ENCODE results near the gene RPL37A.

Gene RPL37A

GRCh38 chr2:216538538-216538937, 39.9 kb downstream of the RPL37A start:
- FAIRE-seq (no peak), DNase-seq (ENCODE audit: insufficient read length, low spot score) (no peak)
- no peak for TF ChIP-seq CTCF (IDR thresholded peaks at IDR 0.05; ENCODE audit: insufficient read depth, missing control alignments)

- FAIRE-seq, result no peak
- no peak for TF ChIP-seq CTCF (IDR thresholded peaks at IDR 0.05; ENCODE audit: insufficient read depth, missing control alignments)
- DNase-seq (ENCODE audit: insufficient read length, low spot score), result no peak
Measured at GRCh38 chr2:216539120-216539519, 40.5 kb downstream of the RPL37A start.

- TF ChIP-seq CTCF (IDR thresholded peaks at IDR 0.05; ENCODE audit: insufficient read depth, missing control alignments), result no peak
- no peak for DNase-seq (ENCODE audit: insufficient read length, low spot score)
Measured at GRCh38 chr2:216539791-216540241, 41.2 kb downstream of the RPL37A start.

GRCh38 chr2:216540920-216541319, 42.3 kb downstream of the RPL37A start:
- FAIRE-seq (no peak), DNase-seq (ENCODE audit: insufficient read length, low spot score) (no peak)
- no peak for TF ChIP-seq CTCF (IDR thresholded peaks at IDR 0.05; ENCODE audit: insufficient read depth, missing control alignments)

More at GRCh38 chr2:216539791-216540241, 41.2 kb downstream of the RPL37A start:
- FAIRE-seq, result no peak

GRCh38 chr2:216541505-216541904, 42.9 kb downstream of the RPL37A start:
- no peak for FAIRE-seq
- TF ChIP-seq CTCF (IDR thresholded peaks at IDR 0.05; ENCODE audit: insufficient read depth, missing control alignments), result no peak

GRCh38 chr2:216545359-216545758, 46.7 kb downstream of the RPL37A start:
- FAIRE-seq, result no peak
- no peak for DNase-seq (ENCODE audit: insufficient read length, low spot score)
- no peak for TF ChIP-seq CTCF (IDR thresholded peaks at IDR 0.05; ENCODE audit: insufficient read depth, missing control alignments)

More at GRCh38 chr2:216541505-216541904, 42.9 kb downstream of the RPL37A start:
- no peak for DNase-seq (ENCODE audit: insufficient read length, low spot score)

- DNase-seq (ENCODE audit: insufficient read length, low spot score) (no peak), FAIRE-seq (no peak)
- TF ChIP-seq CTCF (IDR thresholded peaks at IDR 0.05; ENCODE audit: insufficient read depth, missing control alignments), result no peak
Measured at GRCh38 chr2:216546241-216546640, 47.6 kb downstream of the RPL37A start.
